SW 1271 (cell line): ENCODE data around the gene DAB2IP.
A peak's percentile ranks its signal among the peaks of the same experiment; 100 is the strongest.

Source experiments
- DNase-seq, 2 experiments: peaks; one replicate each; lab custom pipeline; 2025; lab: John Stamatoyannopoulos, UW

DAB2IP gene

GRCh38 chr9:121685146-121685794, 33.8 kb downstream of the DAB2IP start:
- DNase-seq, result no peak

- DNase-seq, result no peak
Observed at GRCh38 chr9:121685795-121686377, 34.5 kb downstream of the DAB2IP start.

- DNase-seq, result peak; percentile 37 to 44
Observed at GRCh38 chr9:121686930-121687541, 35.6 kb downstream of the DAB2IP start.

GRCh38 chr9:121688146-121688680, 36.8 kb downstream of the DAB2IP start:
- no peak for DNase-seq

- DNase-seq, result no peak
Observed at GRCh38 chr9:121688681-121689080, 37.2 kb downstream of the DAB2IP start.

- DNase-seq, result no peak
Observed at GRCh38 chr9:121689461-121690157, 38.2 kb downstream of the DAB2IP start.

GRCh38 chr9:121690316-121690715, 38.9 kb downstream of the DAB2IP start:
- DNase-seq, result no peak

- no peak for DNase-seq
Observed at GRCh38 chr9:121690766-121691165, 39.3 kb downstream of the DAB2IP start.

GRCh38 chr9:121691890-121692289, 40.5 kb downstream of the DAB2IP start:
- DNase-seq, result no peak

- DNase-seq, result peak in 1 of 2 experiments; percentile 49
Observed at GRCh38 chr9:121692606-121693387, 41.4 kb downstream of the DAB2IP start.

GRCh38 chr9:121693388-121693670, 41.9 kb downstream of the DAB2IP start:
- DNase-seq, result no peak

GRCh38 chr9:121694001-121694400, 42.6 kb downstream of the DAB2IP start:
- no peak for DNase-seq

- DNase-seq, result no peak
Observed at GRCh38 chr9:121694600-121694999, 43.2 kb downstream of the DAB2IP start.

GRCh38 chr9:121696930-121697329, 45.5 kb downstream of the DAB2IP start:
- DNase-seq, result no peak

- DNase-seq, result peak in 1 of 2 experiments; percentile 49
Observed at GRCh38 chr9:121698627-121699570, 47.5 kb downstream of the DAB2IP start.

GRCh38 chr9:121699571-121700164, 48.2 kb downstream of the DAB2IP start:
- no peak for DNase-seq

- DNase-seq, result peak; percentile 25 to 70
Observed at GRCh38 chr9:121700165-121700831, 48.9 kb downstream of the DAB2IP start.

GRCh38 chr9:121700832-121701419, 49.5 kb downstream of the DAB2IP start:
- DNase-seq, result no peak

- no peak for DNase-seq
Observed at GRCh38 chr9:121701736-121702261, 50.4 kb downstream of the DAB2IP start.
